ENCODE results near the gene SCAMP2.

Gene SCAMP2

GRCh38 chr15:74857671-74858368, 15.3 kb downstream of the SCAMP2 start:
- no peak for DNase-seq

DNA sequence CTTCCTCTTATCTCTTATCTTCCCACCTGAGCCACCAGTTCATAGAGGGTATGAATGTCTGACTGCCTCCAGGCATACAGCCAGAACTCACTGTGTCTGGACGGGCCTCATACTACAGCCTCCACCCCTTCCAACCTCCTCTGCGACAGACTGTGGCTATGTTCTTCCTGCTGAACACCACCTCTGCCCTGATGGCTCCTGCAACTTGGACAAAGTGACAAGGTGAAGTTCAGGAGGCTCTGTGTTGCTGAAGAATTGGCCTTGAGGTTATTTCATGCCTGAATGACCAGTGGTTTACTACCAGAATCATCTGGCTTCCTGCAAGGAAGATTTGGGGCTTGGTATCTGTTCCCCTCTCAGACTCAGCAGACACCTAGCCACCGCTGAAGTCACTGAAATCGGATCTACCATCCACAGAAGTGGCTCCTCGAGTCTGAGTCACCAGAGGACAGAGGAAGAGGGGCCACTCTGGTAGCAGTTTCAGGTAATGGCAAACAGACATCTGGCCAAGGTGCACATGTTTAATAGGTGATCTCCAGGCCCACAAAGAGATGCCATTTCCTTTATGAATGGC, 16.0 kb downstream of the SCAMP2 start:
- no peak for DNase-seq

DNA sequence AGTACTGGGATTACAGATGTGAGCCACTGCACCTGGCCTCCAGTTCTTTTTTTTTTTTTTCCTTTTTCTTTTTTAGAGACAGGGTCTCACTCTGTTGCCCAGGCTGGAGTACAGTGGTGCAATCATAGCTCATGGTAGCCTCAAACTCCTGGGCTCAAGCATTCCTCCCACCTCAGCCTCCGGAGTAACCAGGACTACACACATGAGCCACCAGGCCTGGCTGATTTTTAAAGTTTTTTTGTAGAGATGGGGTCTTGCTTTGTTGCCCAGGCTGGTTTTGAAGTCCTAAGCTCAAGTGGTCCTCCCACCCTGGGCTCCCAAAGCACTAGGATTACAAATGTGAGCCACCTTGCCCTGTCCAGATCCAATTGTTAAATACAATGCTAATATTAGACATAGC, 16.6 kb downstream of the SCAMP2 start:
- DNase-seq = no peak

GRCh38 chr15:74855857-74856256, 17.3 kb downstream of the SCAMP2 start:
- no peak for DNase-seq

DNA sequence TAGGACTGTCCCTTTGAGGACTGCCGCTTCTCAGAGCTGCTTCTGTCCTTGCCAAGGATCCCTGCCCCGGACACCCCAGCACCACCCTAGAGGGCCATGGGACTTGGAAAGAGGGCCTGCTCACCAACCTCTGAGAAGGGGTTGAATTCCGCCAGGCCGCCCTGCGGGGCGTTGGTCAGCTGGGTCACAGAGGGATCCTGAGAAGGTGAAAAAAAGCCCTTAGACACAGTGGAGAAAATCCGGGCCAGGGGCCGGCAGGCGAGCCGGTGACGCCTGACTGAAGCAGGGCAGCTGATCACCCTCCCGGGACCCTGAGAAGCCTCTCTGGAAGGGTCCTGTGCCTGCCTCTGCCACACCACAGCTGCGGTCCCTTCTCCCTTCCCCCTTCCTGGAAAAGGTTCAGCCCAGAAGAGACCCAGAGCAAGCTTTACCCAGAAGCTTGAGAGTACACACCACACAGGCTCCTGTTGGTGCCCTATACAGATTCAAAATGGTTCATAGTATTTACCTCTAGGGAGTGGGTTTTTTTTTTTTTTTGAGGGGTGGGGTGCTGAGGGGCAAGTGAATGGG, 18.6 kb downstream of the SCAMP2 start:
- DNase-seq = no peak

- no peak for DNase-seq
Observed at GRCh38 chr15:74851960-74852359, 21.2 kb downstream of the SCAMP2 start.

DNA sequence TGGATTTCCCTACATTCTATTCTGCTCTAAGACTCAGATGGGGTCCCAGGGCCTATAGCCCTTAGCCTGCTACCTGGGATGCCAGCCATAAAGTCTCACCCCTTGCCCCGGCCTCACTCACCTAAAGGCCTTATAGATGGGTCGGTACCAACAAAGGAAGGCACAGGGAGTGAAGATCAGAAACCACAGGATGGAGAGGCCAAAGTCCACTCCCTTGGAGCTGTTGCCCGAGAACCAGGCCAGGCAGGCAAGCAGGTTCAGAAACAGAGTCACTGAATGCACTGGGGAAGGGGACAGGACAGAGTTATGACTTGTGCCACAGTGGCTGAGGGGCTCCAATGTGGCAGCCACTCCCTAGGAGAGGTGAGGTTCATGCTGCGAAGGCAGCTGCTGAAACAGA, 22.8 kb downstream of the SCAMP2 start:
- DNase-seq = no peak

DNA sequence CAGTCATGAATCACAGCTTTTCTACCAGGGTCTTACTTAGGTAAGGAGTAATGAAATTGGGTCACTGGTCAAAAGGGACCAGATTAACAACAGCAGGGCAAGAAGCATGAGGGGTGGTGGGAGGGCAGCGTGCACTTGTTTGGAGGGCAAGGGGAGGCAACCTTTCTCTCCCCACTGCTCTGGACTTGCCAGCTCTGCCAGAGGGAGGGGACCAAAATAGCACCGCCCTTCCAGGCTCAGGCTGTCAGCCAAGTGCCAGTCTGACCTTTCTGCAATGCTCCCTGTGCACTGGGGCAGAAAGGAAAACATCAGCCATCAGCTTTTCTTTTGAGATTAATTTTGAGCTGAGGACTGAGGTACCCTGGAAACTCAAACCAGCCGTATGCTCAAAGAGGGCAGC, 25.7 kb downstream of the SCAMP2 start:
- DNase-seq = no peak

- DNase-seq = peak in 1 of 2 donors; percentile 37
Observed at GRCh38 chr15:74845581-74845980, 27.6 kb downstream of the SCAMP2 start.

GRCh38 chr15:74845208-74845568, 28.0 kb downstream of the SCAMP2 start:
- peak; percentile 20 to 60 for DNase-seq

- no peak for DNase-seq
Observed at GRCh38 chr15:74844319-74845207, 28.6 kb downstream of the SCAMP2 start.

- DNase-seq = no peak
Observed at GRCh38 chr15:74843891-74844299, 29.3 kb downstream of the SCAMP2 start.

GRCh38 chr15:74843445-74843828, 29.7 kb downstream of the SCAMP2 start:
- DNase-seq = no peak

DNA sequence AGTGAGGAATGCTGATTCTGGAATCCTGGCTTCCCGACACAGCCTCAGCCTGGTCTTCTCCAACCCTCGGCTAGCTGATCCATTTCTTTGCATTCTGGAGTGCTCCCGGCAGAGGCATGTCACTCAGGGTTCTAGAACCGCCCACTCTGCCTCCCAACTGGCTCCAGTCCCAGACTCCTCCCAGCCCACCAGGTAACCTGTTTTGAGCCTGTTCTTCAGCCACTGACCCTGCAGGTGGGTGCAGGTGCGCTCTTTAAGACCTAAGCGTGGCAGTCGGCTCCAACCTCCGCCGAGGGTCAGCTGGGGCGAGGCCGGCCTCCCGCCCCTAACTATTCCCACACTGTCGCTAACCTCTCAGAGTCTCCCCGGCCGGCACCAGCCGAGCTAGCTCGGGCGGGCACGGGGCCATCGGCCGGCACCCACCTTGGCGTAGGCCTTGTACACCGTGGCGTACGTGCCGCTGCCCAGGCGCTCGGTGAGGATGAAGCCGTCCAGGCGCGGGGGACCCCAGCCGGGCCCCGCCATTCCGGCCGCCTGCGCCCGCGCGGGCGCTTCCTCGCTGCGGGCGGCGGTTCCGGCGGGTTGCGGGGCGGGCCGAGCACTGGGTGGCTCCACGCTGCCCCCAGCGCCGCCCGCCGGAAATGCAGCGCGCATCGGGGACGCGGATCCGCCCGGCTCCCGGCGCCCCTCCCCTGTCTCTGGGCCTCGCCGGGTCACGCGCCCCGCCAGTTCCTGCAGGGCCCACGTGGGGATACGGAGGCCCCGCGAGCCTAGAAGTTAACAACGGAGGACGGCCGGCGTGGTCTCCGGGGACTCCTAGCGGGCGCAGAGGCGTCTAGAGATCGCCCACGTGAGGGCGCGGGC, 30.4 kb downstream of the SCAMP2 start, which contains the start of gene ULK3:
ULK3 (minus strand) TSS at position 576 of the 864 bp plus-strand sequence; CDS start at position 525, 51 bp downstream.
- DNase-seq = peak; percentile 90 to 93

GRCh38 chr15:74841891-74842373, 31.2 kb downstream of the SCAMP2 start:
- DNase-seq = no peak

GRCh38 chr15:74840851-74841775, 32.1 kb downstream of the SCAMP2 start:
- no peak for DNase-seq

GRCh38 chr15:74839526-74840395, 33.4 kb downstream of the SCAMP2 start:
- DNase-seq = no peak

DNA sequence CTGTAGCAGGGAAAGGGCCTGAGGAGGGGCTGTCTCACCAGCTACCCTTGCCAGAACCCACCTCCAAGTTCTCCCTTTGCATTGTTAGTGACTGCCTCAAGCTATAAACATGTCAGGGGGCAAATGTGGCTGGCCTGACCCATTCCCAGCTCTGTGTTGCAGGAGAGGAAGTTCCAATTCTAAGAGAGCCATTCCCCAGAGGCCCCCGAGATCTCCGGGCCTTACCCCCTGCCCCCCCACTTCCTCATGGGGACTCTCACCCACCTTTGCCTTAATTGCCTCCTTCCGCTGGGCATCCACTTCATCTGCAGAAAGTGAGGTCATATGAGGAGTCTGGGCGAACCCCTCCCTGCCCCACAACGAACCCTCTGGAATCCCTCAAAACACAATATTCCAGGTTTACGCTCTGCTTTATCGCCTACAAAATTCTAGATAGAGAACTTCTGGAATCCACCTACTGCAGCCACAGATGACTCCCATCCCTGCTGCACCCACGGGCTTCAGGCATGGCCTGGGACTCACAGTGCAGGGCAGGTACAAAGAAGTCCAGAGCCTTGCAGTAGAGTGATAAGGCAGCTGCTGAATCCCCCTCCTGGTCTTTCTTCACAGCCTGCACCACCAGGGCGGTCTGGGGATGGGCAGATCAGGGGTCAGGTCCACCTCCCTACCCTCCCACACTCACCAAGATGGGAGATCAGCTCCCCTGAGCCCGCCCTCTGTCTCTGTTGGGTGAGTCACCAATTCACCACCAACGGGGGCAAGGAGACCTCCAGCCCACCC, 34.2 kb downstream of the SCAMP2 start:
- no peak for DNase-seq

GRCh38 chr15:74838137-74838516, 35.0 kb downstream of the SCAMP2 start:
- DNase-seq = no peak
